Embryonic facial prominence (tissue), 1 donor: ENCODE data around the gene ZNF48.
A peak's percentile ranks its signal among the peaks of the same experiment; 100 is the strongest.

Source experiments
- DNase-seq: peaks from one replicate; pipeline ENCODE4 v3.0.0-alpha.2; 2016; ENCODE audit errors: extremely low spot score

Gene ZNF48

DNA sequence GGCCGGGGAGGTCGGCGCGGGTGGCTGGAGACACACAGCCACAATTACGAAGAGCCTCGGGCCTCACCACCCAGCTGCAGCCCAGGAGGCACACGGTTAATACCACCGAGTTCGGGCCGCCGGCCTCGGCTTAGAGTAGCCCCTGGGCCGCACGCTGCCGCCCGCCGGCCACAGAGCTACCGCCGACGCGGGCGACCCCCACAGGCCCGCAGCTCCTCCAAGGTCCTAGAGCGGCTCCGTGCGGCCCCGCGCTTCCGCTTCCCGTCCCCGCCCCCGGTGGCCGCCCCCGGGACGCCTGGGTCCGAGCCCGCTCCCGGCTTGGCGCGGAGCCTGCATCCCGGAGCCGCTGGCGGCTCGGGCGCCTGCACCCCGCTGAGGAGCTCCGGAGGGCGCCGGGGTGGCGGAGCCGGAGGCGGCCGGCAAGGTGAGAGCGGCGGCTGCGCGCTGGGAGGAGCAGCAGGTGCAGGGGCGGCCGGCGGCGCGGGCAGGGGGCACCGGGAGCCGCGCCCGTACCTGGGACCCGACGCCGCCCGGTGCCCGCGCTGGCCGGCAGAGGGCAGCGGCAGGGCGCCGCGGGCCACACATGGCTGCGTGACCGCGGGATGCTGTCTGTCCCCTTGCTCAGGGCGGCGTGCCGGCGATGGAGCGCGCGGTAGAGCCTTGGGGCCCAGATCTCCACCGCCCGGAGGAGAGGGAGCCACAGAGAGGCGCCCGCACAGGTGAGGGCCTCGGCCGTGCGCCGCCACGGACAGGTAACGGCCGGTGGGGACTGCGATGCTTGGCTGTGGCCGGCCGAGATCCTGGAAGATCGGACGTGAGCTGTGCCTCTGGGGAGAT lies at the start of gene ZNF48:
Gene ZNF48 (plus strand): TSS at position 266 of the 837 bp plus-strand sequence. CDS start 375 bp downstream, at position 641.
- peak; percentile 84 for DNase-seq

DNA sequence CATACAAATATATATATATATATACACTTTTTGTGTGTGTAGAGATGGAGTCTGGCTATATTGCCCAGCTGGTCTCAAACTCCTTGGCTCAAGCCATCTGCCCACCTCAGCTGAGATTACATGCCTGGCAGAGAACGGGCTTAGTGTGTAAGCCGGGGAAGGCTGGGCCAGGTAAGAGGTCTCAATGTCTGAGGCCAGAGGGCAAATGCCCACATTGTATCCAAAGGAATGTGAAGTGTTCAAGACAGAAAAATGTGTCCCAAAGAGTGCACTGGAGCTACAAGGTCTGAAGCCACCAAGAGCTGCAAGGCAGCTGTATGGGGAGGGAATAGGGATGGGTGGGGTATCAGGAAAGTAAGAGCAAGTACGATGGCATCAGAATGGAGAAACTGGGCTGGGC lies 48.9 kb upstream of the ZNF48 start:
- DNase-seq = no peak

DNA sequence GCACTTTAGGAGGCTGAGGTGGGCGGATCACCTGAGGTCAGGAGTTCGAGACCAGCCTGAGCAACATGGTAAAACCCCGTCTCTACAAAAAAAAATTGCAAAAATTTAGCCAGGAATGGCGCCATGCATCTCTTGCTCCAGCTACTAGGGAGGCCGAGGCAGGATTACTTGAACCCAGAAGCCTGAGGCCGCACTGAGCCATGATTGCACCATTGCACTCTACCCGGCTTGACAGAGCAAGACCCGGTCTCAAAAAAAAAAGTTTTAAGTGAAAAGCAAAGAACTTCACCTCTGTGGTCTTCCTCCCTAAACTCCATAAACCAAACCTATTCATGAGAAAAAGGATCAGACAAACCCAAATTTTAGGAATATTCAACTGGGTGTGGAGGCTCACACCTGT lies 47.1 kb upstream of the ZNF48 start:
- no peak for DNase-seq

DNA sequence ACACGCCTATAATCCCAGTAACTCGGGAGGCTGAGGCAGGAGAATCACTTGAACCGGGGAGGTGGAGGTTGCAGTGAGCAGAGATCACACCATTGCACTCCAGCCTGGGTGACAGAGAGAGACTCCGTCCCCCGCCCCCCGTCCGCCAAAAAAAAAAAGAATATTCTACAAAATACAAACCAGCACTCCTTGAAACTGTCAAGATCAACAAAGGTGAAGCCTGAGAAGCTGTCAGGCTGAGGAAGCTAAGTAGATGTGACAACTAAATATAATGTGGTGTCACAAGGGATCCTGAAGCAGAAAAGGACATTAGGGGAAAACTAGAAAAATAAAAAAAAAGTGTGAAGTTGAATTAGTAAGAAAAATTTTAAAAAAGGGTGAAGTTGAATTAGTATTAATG lies 46.3 kb upstream of the ZNF48 start:
- no peak for DNase-seq

DNA sequence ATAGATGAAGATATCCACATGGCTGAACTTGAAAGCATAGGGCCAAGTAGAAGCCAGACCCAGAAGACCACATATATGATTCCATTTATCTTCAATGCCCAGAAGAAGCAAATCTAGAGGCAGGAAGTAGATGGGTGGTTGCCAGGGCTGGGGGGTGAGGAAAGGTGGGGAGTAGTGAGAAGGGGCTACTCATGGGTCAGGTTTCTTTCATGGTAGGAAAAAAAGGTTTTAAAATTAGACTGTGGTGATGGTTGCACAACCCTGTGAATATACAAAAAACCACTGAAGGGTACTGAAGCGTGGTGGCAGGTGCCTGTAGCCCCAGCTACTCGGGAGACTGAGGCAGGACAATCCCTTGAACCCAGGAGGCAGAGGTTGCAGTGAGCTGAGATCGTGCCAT lies 45.5 kb upstream of the ZNF48 start:
- no peak for DNase-seq

DNA sequence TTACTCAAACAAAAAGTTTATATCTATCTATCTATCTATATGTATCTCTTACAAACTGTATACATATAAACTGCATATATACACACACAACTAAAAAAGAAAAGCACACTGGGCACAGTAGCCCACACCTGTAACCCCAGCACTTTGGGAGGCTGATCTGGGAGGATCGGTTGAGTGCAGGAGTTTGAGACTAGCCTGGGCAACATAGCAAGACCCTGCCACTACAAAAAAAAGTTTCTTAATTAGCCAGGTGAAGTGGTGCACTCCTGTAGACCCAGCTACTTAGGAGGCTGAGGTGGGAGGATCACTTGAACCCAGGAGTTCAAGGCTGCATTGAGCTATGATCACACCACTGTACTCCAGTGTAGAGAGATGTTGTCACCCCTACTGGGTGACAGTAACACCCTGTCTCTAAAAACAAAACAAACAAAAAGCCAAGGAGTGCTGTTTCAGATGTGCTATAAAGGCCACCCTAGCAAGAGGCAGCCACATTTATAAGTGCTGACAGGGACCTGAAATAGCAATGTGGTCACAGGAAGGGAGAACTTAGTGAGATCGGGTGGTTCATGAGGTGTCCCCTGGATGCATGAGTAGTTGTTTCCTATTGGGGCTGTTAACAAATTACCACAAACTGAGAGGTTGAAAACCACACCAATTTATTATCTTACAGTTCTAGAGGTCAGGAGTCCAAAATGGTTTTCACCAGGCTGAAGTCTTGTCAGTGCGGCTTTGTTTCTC lies 44.9 kb upstream of the ZNF48 start:
- DNase-seq = no peak

DNA sequence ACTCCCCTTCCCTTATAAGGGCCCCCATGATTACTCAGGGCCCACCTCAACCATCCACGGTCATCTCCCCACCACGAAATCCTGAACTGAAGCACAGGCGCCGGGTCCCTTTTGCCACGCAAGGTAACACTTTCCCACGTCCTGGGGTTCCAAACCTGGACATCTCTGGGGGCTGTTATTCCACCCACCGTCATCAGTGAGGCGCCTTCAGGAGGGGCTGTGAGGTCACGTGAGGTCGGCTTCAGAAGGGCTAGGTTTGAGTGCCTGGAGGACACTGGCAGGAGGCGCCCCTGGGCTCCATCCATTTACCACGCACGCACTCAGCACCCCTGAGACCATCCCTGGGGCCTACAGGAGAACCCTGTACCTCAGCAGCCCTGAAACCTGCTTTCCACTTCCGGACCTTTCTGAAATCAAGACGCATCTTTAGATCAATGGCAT lies 44.2 kb upstream of the ZNF48 start:
- no peak for DNase-seq

DNA sequence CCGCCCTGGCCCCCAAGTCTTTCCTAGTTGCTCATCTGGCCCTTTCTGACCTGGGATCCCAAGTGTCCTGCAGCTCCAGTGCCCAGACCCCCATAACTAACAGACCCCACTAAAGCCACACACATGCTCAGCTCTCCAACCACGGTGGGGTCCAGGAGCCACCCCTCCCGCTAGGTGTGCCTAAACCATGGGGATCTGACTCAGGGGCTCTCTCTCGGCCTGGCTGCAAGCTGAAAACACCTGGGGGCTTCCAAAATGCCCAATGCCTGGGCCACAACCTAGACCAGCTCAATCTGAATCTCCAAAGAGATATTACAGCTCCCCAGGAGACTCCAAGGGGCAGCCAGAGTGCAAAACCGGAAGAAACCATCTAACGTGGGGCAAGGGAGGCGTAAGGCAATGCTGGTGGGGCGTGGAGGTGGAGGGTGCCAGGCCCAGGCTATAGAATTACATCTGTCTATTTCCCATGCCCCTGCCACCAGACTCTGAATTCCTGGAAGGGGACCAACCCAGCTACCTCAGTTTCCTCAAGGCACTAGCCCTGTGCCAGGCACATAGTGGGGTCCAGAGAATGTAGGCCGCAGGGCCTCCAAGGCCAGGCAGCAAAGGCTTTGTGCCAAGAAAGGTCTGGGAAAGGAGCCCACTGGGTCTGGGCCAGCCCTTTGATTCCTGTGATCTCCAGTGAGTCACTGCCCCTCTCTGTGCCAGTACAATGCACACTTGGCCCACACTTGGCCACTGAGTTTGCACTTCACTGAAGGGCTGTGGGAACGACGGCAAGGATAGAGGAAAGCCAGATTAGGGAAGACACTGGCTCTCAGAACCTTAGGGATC lies 43.4 kb upstream of the ZNF48 start:
- no peak for DNase-seq

DNA sequence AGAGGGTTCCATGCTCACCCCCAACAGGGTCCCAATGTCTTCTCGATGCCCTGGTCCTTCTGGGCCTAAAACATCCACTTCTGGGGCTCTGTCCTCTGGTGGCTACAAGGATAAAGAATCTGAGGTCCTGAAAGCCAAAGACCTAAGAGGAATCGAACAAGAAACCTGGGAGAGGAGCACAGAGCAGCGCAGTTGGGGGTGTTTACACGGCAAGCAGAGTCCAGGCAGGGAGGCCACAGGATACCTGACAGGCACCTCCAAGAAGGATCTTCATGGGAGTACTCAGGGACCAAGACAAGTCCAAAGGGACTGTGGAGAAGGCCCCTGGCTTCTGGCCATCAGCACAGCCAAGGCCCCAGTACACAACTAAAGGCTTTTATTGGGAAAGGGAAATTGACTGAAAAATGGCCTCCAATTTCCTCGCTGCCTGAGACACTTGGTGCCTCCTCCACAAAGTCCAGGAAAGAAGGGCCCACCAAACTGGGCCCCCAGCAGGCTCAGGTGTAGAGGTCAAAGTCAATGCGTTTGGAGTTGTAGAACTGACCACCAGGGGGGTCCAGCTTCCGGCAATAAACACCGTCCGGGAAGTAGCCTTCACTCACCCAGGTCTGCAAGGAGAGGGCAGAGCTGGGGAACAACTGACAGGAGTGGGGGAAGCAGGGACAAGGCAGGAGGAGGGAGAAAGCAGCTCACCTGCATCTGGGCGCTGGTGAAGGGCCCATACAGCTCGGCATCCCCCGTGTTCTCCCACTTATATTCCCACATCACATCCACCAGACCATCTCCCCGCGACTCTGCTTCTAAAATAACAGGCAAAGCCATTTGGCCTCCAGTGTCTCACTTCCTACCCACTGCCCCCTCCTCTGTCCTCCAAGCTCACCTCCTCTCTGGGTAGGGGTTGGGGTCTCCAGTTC lies 42.5 kb upstream of the ZNF48 start:
- DNase-seq = no peak

DNA sequence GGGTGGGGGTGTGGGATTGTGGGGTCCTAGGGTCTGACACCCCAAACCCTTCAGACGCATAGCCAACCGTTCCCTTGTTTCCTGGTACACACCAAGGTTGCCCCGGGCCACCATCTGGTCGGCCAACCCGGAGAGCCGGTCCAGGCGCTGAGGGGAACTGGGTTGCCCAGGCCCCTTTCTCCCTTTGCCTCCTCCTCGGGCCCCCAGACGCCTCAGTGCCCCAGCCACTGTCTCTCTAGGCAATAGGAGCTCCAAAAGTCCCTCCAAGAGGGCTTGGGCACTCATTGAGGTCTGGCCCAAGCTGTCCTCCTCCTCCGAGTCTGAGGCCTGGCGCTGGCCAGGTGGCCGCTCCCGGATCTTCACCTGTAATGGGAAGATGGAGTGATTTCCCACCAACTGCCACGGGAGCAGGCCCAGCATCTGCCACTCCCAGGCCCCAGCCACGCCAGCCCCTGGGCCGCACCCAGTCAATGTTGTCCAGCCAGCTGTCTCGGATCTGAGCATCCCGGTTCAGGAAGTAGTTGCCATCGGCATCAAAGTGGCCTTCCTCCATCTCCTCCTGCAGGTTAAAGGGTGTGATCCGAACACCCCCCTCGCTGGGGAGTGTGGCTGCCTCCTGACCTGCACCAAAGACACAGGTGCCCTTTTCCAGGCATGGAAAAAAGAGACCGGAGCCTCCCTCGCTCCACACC lies 41.6 kb upstream of the ZNF48 start:
- DNase-seq = no peak

DNA sequence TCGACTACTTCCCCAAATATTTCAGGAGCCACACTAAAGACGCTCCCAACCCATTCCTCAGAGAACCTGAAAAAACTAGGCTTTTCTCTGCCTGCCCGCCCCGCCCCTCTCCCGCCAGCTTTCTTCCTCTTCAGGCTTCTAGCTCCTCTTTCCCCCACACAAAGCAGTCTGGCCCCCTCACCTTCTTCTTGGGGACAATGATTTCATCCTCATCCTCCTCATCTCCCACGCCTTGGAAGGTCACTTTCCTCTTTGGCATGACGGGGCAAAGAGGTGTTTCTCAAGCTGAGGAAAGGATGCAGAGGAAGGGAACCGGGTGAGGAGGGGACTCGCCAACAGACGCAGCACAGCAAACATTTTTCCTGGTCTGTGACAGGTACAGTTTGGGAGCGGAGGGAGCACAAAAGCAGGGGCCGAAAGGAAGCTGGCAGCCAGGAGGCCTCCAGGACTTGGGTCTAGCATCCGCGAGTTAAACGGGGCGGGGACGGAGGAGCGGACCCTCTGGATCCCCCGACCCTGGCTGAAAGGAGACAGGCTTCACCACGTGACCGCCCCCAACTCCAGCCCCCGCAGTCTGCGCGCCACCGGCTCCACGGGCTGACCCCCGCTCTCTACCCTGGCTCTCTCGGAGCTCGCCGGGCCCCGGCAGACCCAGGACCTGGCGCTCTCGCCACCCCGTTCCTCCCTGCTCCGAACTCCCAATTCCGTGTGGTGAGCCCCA lies 40.6 kb upstream of the ZNF48 start:
- no peak for DNase-seq

DNA sequence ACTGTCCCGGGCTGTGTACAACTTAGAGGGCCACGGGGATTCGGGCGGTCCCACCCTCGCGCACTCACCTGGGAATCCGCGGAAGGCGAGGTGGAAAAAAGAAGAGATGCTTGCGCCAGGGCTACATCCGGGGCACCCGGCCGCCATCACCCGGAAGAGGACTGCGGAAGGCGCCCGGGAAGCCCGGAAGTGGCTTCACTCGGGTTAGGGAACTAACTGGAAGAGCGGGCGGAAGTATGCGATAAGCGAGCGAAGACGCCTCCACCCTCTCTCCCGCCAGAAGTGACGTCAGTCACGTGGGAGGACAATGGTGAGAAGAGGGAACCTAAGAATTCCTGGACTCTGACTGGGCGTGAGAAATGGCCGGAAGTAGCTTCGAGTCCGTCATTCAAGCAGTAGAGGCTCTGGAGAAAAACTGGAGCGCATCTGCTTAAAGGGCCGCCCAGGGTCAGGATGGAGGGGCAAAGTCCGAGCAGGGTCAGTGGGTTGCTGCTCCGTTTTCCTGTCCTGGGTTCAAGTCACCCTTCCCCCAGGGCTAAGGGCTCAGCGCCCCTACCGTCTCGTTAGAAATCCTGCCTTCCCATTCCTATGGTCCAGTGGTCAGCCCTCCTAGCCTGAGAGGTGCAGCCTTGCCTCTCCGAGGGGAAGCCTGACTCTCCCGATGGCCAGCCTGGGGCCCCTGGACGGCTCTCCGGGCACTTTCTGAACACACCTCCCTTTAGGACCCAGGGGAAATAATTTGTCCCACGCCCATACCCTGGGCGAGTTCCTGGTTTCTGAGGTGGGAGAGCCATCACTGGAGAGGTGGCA lies 39.9 kb upstream of the ZNF48 start, which contains the start of gene CD2BP2:
Gene CD2BP2 (minus strand): TSS at position 165 of the 810 bp plus-strand sequence. CDS start 627 bp downstream, outside the sequence.
- DNase-seq = peak; percentile 99

DNA sequence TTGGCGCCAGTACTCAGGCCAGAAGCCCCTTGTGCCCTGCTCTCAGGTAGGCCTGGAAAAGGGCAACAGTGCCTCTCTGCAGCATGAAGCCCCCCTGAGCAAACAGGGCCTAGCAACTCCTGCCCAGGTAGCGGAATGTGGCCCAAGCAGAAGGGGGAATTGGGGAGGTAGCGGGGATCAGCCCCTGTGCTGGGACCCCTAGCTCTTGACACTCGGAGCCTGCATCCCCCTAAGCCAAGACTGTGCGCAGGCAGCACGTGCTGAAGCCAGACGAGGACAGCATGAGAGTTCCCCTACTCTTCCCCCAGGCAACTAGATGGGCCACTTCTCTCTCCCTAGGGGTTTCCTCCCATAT lies 39.3 kb upstream of the ZNF48 start:
- no peak for DNase-seq

DNA sequence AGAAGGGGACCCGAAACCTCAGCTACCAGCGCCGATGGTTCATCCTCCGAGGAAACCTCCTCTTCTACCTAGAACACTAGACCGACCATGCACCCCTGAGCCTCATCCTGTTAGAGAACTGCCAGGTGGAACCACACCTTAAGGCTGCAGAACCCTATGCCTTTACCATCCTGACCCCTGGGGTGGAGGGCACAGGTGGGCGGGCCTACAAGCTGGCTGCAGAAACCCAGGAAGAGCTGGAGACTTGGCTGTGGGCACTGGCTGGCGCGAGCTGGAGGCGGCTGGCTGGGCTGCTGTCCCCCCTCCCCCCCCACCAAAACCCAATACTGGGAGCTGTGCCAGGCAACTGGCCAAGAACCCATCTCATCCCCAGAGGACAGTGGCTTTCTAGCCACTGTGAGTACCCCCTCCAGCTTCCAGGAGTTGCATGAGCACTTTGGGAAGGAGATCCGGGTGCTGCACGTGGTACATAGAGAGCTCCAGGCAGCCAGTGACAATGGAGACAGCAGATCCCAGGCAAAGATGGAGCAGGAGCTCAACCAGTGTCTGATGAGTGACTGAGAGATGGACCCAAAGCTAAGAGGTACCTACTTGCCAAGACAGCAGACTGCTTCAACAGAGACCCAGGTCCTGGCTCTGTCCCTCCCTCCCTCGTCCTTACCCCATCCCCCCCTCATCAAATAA lies 38.7 kb upstream of the ZNF48 start:
- no peak for DNase-seq

DNA sequence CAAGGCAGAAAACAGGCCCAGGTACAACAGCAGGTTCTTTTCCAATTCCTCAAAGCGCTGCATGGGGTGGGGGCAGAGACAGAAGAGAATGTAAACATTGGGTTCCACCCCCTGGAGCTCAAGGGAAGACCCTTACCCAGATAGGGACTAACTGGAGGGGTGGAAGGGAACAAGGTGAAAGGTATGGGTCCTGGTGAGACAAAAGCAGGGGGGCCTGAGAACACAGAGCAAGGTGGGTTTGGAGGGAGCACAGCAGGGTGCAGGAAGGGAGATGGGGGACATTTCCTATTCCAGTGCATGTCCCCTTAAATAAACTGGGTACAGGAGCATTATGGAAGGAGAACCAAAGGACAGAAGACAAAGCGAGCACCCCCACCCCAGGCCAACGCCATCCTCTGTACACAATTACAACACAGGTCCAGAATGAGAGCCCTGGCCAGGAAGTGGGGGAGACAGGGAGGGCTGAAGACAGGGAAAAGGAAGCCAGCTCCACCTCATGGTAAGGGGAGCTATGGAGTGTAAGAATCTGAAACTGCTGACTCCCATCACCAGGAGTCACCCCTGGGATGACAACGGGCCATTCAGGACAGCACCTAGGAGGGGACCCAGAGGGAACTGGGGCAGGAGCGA lies 38.0 kb upstream of the ZNF48 start:
- no peak for DNase-seq

DNA sequence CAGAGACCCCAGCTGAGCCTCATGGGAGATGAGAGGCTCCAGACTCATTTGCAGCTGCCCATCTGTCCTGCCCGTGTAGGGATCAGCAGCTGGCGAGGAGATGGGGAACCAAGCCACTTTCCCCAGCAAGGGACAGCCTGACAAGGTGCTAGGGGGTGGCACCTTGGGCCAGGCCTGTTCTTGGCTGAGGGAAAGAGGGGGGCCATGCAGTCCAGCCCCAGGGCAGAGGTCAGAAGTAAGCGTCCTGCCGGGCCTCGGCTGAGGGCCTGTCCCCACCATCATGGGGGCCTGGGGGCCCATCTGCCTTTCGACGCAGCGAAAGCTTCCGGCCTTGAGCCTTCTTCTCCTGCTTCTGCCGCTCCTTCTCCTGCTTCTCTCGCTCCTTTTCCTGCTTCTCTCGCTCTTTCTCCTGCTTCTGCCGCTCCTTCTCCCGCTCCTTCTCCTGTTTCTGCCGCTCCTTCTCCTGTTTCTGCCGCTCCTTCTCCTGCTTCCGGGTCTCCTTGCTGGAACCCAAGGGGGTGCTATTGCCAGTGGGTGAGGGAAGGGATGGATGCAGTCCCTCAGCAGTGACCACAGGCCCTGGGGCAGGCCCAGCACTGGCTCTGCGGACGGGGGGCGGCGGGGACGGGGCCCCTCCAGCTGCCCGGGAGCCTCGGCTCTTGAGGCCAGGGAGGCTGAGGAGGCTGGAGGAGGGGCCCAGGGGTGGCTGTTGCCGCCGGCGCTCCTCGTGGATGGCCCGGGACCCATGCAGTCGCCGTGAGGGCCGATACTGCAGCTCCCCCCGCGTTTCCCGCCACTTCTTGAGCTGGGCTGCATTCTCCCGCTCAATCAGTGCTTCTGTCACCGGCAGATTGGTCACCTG lies 37.3 kb upstream of the ZNF48 start:
- no peak for DNase-seq

DNA sequence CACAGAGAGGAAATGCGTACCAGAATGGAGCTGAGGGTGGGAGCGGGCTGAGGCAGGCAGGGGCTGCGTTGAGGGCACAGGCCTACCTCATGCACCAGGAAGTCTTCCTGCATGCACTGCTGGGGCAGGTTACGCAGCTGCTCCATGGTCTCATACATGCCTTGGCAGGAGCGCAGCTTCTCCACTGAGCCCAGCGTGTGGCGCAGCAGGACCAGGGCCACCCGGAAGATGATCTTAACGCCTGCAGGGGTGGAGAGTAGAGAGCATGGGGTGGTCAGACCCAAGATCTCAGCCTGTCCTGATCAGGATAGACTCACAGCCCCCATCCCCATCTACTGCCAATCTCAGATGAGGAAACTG lies 36.7 kb upstream of the ZNF48 start:
- DNase-seq = no peak
